Measurements from ENCODE around the gene C9.

Gene C9

DNA sequence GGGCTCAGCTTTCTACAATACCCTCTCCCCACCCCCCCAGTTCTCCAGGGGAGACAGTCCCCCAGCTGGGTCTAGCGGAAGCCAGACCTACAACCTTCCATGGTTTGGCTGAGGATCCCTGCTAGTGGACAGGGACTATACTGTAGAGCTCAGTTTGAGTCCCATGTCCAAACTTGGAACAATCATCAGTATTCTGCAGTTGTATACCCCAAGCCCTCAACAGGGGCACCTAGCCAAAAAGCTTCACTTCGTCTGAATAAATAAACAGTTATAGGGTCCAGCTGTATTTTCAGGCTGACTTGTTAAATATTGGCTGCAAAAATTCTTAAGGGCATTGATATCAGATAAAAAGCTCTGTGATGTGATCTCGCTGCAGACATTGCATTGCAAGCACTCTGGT is 15.4 kb upstream of the C9 start:
- peak overlapping the region; percentile 25 to 35 (median 29) for H3K27ac Mint-ChIP-seq
- peaks cover 10% of the 10 kb centered on the region for H3K4me1 Mint-ChIP-seq
- H3K4me3 Mint-ChIP-seq = no peak overlapping the region
- no peaks in the 10 kb centered on the region for H3K9me3 Mint-ChIP-seq
- TF ChIP-seq, protein P1, sequence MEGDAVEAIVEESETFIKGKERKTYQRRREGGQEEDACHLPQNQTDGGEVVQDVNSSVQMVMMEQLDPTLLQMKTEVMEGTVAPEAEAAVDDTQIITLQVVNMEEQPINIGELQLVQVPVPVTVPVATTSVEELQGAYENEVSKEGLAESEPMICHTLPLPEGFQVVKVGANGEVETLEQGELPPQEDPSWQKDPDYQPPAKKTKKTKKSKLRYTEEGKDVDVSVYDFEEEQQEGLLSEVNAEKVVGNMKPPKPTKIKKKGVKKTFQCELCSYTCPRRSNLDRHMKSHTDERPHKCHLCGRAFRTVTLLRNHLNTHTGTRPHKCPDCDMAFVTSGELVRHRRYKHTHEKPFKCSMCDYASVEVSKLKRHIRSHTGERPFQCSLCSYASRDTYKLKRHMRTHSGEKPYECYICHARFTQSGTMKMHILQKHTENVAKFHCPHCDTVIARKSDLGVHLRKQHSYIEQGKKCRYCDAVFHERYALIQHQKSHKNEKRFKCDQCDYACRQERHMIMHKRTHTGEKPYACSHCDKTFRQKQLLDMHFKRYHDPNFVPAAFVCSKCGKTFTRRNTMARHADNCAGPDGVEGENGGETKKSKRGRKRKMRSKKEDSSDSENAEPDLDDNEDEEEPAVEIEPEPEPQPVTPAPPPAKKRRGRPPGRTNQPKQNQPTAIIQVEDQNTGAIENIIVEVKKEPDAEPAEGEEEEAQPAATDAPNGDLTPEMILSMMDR (IDR thresholded peaks at IDR 0.05; ENCODE audit: unreplicated experiment in 3 of 3) = no peak
- peaks cover 81% of the 10 kb centered on the region for H3K36me3 Mint-ChIP-seq (ENCODE audit: low read depth)
- no peaks in the 10 kb centered on the region for H3K27me3 Mint-ChIP-seq (ENCODE audit: low read depth)

DNA sequence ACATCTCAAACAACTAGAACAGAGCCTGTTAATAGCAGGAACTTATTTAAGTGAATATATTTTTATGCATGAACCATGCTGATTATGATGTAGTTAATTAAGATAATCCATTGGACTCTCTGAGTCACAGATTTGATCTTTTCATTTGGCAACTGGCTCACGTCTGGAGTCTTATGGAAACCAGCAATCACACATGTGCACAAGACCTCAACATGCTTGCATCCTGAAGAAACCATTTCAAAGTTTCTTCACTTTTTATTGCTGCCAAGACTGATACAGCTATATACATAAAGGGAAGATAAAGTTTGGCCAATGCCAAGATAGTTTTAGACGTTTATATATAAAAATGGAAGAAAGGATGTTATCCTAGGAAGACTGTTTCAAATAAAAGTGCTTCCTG is 13.3 kb upstream of the C9 start:
- Mint-ChIP-seq H3K27me3 (ENCODE audit: low read depth) (no peaks in the 10 kb centered on the region), H3K9me3 (no peaks in the 10 kb centered on the region), H3K27ac (peak overlapping the region in 1 of 3 experiments; percentile 16)

DNA sequence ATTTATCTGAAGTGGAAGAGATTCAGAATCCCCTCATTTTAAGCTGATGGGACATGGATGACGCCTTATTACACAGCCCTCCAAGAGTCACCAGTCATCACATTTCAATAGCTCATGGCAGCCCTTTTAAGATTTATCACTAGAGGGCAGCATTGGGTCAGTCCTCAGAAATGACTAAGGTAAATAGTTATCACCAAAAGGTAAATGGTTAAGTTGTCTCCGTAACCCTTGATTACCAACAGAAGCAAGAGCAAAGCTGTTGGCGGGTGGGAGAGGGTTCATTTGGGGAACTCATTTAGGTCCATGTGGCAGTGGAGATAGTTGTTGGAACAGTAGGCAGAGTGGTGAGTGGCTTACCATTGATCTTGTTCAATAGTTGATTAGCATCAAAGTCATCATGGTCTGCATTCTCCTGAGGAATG is 12.0 kb upstream of the C9 start:
- Mint-ChIP-seq H3K9me3 (no peaks in the 10 kb centered on the region), H3K27me3 (ENCODE audit: low read depth) (no peaks in the 10 kb centered on the region), H3K4me1 (peaks cover 16% of the 10 kb centered on the region), H3K36me3 (ENCODE audit: low read depth) (peaks cover 80% of the 10 kb centered on the region), H3K27ac (peak overlapping the region; percentile 36 to 60 (median 40)), H3K4me3 (no peak overlapping the region)
- TF ChIP-seq, protein P1 (IDR thresholded peaks at IDR 0.05; ENCODE audit: unreplicated experiment in 3 of 3) = peak; percentile 64 to 84 (median 76)

More for the DNA sequence above, 13.3 kb upstream of the C9 start:
- no peak overlapping the region for H3K4me3 Mint-ChIP-seq
- TF ChIP-seq, protein P1 (IDR thresholded peaks at IDR 0.05; ENCODE audit: unreplicated experiment in 3 of 3) = no peak
- H3K4me1 Mint-ChIP-seq = peaks cover 16% of the 10 kb centered on the region
- peaks cover 81% of the 10 kb centered on the region for H3K36me3 Mint-ChIP-seq (ENCODE audit: low read depth)

DNA sequence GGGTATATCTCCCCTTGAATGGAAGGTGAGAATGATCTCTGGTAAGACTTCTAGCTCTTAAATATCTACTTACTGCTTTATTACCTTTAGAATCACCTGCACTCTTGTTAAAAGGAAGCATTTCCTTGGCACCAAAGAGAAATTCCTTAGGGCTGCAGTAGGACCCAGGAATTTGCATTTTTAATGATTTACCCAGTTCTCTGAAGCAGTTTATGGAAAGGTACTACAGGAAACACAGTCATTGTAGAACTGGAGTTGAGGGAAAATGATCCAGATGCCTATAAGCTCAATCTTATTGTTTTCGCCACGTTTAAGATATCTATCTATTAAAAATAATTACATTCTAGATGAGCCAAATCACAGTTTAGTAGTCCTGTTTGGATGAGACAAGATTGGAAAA is 9.5 kb upstream of the C9 start:
- Mint-ChIP-seq H3K4me1 (peaks cover 19% of the 10 kb centered on the region), H3K27ac (peak overlapping the region; percentile 53 to 86 (median 66)), H3K36me3 (ENCODE audit: low read depth) (peaks cover 72% of the 10 kb centered on the region), H3K27me3 (ENCODE audit: low read depth) (no peaks in the 10 kb centered on the region), H3K4me3 (no peak overlapping the region), H3K9me3 (no peaks in the 10 kb centered on the region)
- TF ChIP-seq, protein P1 (IDR thresholded peaks at IDR 0.05; ENCODE audit: unreplicated experiment in 3 of 3) = no peak

DNA sequence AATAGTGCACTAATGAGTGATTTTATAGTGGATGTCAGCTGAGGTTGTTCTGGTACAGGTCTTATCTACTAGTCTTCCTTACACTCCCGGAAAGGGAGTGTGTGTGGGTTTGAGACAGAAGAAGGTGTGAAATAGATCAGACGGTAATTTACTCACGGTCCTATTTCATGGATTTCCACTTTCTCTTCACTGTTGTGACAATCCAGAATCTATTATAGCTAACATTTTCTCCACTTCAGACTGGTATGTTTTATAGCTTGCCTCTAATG is 7.0 kb upstream of the C9 start:
- H3K4me1 Mint-ChIP-seq = peaks cover 17% of the 10 kb centered on the region
- peak overlapping the region; percentile 4 to 60 (median 54) for H3K27ac Mint-ChIP-seq
- peaks cover 51% of the 10 kb centered on the region for H3K36me3 Mint-ChIP-seq (ENCODE audit: low read depth)
- TF ChIP-seq, protein P1 (IDR thresholded peaks at IDR 0.05; ENCODE audit: unreplicated experiment in 3 of 3) = no peak
- H3K27me3 Mint-ChIP-seq (ENCODE audit: low read depth) = no peaks in the 10 kb centered on the region
- no peak overlapping the region for H3K4me3 Mint-ChIP-seq
- no peaks in the 10 kb centered on the region for H3K9me3 Mint-ChIP-seq

DNA sequence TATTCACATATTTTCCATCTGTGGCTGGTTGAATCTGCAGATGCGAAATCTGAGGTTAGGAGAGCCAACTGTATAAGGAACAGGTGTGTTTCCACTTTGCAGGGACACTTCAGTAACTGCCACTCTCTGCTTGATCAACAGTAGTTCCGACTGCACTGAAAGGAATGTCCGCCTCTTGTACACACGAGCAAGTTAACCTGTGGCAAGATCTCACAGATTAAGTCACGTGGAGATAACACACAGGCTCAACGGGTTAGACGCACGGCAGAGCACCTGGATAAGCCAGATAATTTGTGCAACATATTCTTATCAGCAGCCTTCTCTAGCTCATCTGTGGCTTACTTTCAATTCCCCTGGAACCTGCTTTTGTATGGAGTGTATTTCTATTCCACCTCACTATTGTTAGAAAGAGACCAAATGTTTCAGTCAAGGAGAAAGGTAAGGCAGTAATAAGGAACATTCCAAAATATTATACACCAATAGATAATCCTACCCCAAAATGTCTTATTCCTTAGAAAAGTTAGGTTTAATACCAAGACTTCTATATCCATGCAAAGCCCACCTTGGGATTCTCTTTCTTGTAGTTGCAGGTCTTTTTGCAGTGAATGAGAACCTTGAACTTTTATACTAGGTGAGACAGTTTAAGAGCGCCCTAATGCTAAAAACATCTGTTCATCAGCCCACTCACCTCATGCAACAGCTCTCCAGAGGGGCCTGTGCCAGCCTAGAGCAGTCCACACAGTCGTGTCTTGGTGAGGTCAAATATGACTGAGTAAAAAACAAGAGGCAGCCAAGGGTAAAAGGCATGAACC is 6.5 kb upstream of the C9 start:
- Mint-ChIP-seq H3K27ac (peak overlapping the region; percentile 54 to 87 (median 60)), H3K9me3 (no peaks in the 10 kb centered on the region), H3K27me3 (ENCODE audit: low read depth) (no peaks in the 10 kb centered on the region), H3K4me1 (peaks cover 15% of the 10 kb centered on the region), H3K4me3 (no peak overlapping the region), H3K36me3 (ENCODE audit: low read depth) (peaks cover 48% of the 10 kb centered on the region)
- TF ChIP-seq, protein P1 (IDR thresholded peaks at IDR 0.05; ENCODE audit: unreplicated experiment in 3 of 3) = no peak
